GM18517 (cell line): ENCODE data around the gene FCGR2B.
A peak's percentile ranks its signal among the peaks of the same experiment; 100 is the strongest.
"Not testable (repeated sequence)": the region's sequence is repeated elsewhere in the genome, so short reads cannot be mapped to it uniquely, and the experiment has no call there.

ENCODE experiments used
- ATAC-seq: cut with Tn5 transposase; IDR thresholded peaks from one replicate; pipeline ENCODE4 v1.9.1; 2021; ENCODE audit warnings: mild to moderate bottlenecking, moderate library complexity; ENCODE audit not compliant: unreplicated experiment

FCGR2B gene

DNA sequence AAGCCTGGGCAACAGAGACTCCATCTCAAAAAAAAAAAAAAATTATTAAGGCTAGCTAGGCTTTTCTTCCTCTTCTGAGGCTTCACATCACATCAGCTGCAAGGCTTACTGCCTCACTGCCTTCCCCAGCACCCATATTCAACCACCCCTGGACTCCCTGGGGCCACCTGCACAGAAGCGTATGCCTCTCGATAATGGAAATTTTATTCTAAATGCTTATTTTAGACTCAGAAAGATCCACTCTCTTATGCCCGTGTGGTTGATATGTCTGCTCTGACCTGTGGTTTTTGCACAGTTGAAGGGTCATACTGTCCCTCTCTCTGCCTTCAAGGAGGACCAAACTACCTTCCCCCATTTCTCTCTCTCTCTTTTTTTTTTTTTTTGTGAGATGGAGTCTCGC, 42.6 kb downstream of the FCGR2B start:
- peak; percentile 37 for ATAC-seq

DNA sequence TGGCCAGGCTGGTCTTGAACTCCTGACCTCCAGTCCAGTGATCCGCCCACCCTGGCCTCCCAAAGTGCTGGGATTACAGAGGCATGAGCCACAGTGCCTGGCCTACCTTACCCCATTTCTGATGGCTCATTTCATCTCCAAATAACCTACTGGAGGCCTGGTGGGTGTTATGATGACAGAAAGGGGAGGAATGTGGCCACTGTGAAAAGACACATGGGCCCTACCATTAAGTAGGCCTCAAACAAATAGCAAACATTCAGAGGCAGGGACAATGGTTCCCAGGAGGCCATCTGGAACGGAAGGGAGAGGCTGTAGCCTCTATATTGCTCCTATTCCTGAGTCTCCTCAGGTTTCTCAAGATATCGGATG, 43.2 kb downstream of the FCGR2B start:
- no peak for ATAC-seq

GRCh38 chr1:161706482-161707347, 43.8 kb downstream of the FCGR2B start, which contains the start of gene FCRLA:
FCRLA (plus strand) TSS chr1:161707229; CDS start chr1:161707265, 36 bp downstream.
- peak; percentile 72 for ATAC-seq

GRCh38 chr1:161707503-161707902, 44.6 kb downstream of the FCGR2B start:
- ATAC-seq: peak; percentile 2

DNA sequence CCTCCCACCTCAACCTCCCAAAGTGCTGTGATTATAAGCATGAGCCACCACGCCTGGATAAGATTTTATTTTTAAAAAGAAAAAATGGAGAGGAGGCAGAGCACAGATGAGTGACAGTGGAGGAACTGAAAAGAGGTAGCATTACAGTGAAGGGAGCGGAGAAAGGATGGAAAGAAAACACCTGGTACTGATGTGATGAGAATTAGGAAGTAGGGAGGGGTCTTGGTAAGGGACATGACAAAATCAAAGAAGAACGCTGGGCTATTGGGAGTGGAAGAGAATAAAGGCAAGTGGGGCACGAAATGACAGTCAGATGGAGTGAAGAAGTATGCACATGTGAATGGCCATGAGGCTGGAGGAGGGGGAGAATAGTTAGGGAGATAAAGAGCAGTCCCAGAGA, 46.4 kb downstream of the FCGR2B start:
- ATAC-seq: no peak

GRCh38 chr1:161710560-161710959, 47.6 kb downstream of the FCGR2B start:
- no peak for ATAC-seq

DNA sequence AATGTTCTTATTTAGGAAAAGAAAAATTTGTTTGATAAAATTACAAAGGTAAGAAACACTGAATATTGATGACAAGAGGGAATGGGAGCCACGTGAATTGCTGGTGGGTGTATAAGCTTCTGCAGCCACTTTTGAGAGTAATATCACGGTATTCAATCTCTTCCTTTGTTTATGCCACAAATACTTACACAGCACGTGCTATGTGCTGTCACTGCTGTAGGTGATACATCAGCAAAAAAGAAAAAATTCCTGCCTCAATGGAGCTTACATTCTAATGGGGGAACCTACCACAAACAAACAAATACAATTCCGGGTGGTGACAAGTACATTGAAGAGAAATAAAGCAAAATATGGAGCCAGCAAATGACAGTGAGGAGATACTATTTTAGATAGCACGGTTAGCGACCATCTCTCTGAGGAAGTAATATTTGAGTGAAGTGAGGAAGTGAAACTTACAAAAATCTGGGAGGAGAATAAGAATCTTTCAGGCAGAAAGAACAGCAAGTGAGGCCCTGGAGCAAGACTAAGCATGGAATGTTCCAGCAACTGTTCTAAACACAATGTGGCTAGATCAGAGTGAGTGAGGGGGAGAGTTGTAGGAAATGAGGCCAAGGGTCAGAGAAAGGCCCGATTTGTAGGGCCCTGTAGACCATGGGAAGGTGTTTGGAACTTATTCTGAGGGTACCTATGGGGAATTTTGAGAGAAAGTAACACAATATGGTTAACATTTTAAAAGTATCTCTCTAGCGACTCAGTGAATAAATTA, 55.8 kb downstream of the FCGR2B start:
- peak; percentile 58 for ATAC-seq

GRCh38 chr1:161719325-161719611, 56.3 kb downstream of the FCGR2B start:
- ATAC-seq: peak; percentile 32

DNA sequence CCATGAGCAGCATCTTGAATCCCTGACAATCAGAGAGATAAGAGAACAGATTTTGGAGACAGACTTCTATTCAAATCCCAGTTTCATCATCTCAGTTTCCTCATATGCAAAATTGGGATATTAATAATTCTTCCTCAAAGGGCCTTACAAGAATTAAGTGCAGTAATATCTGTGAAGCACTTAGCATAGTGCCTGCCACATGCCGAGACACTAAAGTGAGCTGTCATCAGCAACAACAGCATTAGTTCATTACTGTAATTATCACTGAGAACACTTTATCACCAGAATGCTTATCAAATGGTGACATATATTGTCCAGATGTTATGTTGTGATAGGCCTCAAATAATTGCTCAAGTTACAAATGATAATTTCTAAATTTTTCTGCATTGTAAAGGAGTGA, 57.5 kb downstream of the FCGR2B start:
- no peak for ATAC-seq

GRCh38 chr1:161720956-161721737, 58.2 kb downstream of the FCGR2B start, which contains the start of gene FCRLB:
FCRLB (plus strand) TSS chr1:161721544; CDS start chr1:161722673, 1,129 bp downstream.
- no peak for ATAC-seq

- no peak for ATAC-seq
These were observed 58.9 kb downstream of the FCGR2B start for GRCh38 chr1:161721738-161722343.

GRCh38 chr1:161722406-161722805, 59.5 kb downstream of the FCGR2B start:
- no peak for ATAC-seq

GRCh38 chr1:161723459-161724141, 60.7 kb downstream of the FCGR2B start:
- ATAC-seq: no peak

- ATAC-seq: not testable (repeated sequence)
These were observed 62.4 kb downstream of the FCGR2B start for GRCh38 chr1:161725258-161725907.

- ATAC-seq: no peak
These were observed 63.0 kb downstream of the FCGR2B start for GRCh38 chr1:161725908-161726472.

DNA sequence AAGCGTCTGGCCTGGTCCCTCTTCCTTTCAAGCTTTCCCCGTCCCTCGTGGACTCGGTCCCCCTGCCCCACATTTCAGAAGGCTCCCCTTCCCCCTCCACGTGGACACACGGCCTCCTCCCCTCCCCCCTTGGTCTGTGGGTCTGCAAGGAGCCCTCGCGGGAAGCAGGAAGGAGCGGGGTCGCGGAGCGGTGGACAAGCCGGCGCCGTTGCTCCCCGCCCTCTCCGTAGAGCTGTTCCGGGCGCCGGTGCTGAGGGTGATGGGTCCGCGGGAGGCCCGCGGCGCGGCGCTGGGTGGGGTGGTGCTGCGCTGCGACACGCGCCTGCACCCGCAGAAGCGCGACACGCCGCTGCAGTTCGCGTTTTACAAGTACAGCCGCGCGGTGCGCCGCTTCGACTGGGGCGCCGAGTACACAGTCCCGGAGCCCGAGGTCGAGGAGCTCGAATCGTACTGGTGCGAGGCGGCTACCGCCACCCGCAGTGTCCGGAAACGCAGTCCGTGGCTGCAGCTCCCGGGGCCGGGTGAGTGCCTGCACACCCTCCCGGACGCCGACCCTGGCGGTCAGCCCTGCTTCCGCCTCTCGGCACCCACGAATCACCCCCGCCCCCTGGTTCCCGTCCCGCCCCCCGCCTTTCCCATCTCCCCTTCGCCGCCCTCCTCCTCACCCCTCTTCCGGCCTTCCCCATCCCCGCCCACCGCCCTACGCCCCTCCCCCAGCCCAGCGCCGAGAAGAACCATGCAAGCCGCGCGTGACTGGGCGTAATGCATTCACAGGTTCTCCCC, 63.7 kb downstream of the FCGR2B start:
- ATAC-seq: peak; percentile 46

GRCh38 chr1:161727256-161727924, 64.4 kb downstream of the FCGR2B start:
- ATAC-seq: peak; percentile 22
